Stimulated activated CD4-positive, alpha-beta T cell treated with anti-CD3 and anti-CD28 coated beads, Interleukin-2, amount 100 ng/mL, for 24 hours (primary cell): ENCODE results near the gene PSME4.
"Not testable (repeated sequence)": the region's sequence is repeated elsewhere in the genome, so short reads cannot be mapped to it uniquely, and the experiment has no call there.

ENCODE experiments used
- DNase-seq, 2 donors: peaks; one replicate each; pipeline ENCODE4 v3.0.0-alpha.2; 2020

The PSME4 gene

GRCh38 chr2:53841651-53842050, 129.1 kb downstream of the PSME4 start:
- DNase-seq = not testable (repeated sequence)

GRCh38 chr2:53840580-53840979, 130.2 kb downstream of the PSME4 start:
- no peak for DNase-seq

GRCh38 chr2:53829980-53830290, 140.9 kb downstream of the PSME4 start:
- DNase-seq = not testable (repeated sequence)

- DNase-seq = no peak
Observed at GRCh38 chr2:53829273-53829979, 141.4 kb downstream of the PSME4 start.

- DNase-seq = no peak
Observed at GRCh38 chr2:53828331-53828730, 142.5 kb downstream of the PSME4 start.

- no peak for DNase-seq
Observed at GRCh38 chr2:53827398-53828175, 143.2 kb downstream of the PSME4 start.

- no peak for DNase-seq
Observed at GRCh38 chr2:53826587-53827397, 144.0 kb downstream of the PSME4 start.

GRCh38 chr2:53826030-53826410, 144.8 kb downstream of the PSME4 start:
- no peak for DNase-seq

- peak in 1 of 2 donors; percentile 34 for DNase-seq
Observed at GRCh38 chr2:53823639-53824038, 147.2 kb downstream of the PSME4 start.

GRCh38 chr2:53821810-53822209, 149.0 kb downstream of the PSME4 start:
- DNase-seq = no peak

GRCh38 chr2:53820711-53821110, 150.1 kb downstream of the PSME4 start:
- no peak for DNase-seq

GRCh38 chr2:53820048-53820447, 150.7 kb downstream of the PSME4 start:
- no peak for DNase-seq

GRCh38 chr2:53819634-53820033, 151.2 kb downstream of the PSME4 start:
- DNase-seq = no peak

- DNase-seq = no peak
Observed at GRCh38 chr2:53818854-53819435, 151.8 kb downstream of the PSME4 start.
